ENCODE measurements around the gene COL1A1.
A peak's percentile ranks its signal among the peaks of the same experiment; 100 is the strongest.

COL1A1 gene

GRCh38 chr17:50199803-50200456 lies 1.5 kb downstream of the COL1A1 start:
- DNase-seq (ENCODE audit: low read depth, low spot score) = no peak
- H3K27ac ChIP-seq (ENCODE audit: low read length) = no peak overlapping the region
- no peaks in the 10 kb centered on the region; the same call in 1 of the 2 replicates for H3K27me3 ChIP-seq (ENCODE audit: control insufficient read depth, insufficient read depth, low read length)
- H3K9me3 ChIP-seq (ENCODE audit: control insufficient read depth, insufficient read depth, low read length) = no peaks in the 10 kb centered on the region
- no CpG with 5 or more reads among the region's 36 CpGs for WGBS (ENCODE audit: insufficient coverage, insufficient read length)
- H3K36me3 ChIP-seq (ENCODE audit: control insufficient read depth, insufficient read depth, low read length) = peaks cover 14% of the 10 kb centered on the region; the same call in 1 of the 2 replicates
- peak overlapping the region; percentile 50; the same call in 1 of the 2 replicates for H3K4me3 ChIP-seq (ENCODE audit: low read length)
- no peaks in the 10 kb centered on the region; the same call in 1 of the 2 replicates for H3K4me1 ChIP-seq (ENCODE audit: control insufficient read depth, insufficient read depth, low read length)

GRCh38 chr17:50199211-50199802 lies 2.1 kb downstream of the COL1A1 start:
- H3K27me3 ChIP-seq (ENCODE audit: control insufficient read depth, insufficient read depth, low read length) = no peaks in the 10 kb centered on the region; the same call in 1 of the 2 replicates

GRCh38 chr17:50198026-50198669 lies 3.3 kb downstream of the COL1A1 start:
- H3K4me1 ChIP-seq (ENCODE audit: control insufficient read depth, insufficient read depth, low read length) = no peaks in the 10 kb centered on the region; the same call in 1 of the 2 replicates
- no peak overlapping the region for H3K4me3 ChIP-seq (ENCODE audit: low read length)
- WGBS (ENCODE audit: insufficient coverage, insufficient read length) = no CpG with 5 or more reads among the region's 7 CpGs
- no peak overlapping the region for H3K27ac ChIP-seq (ENCODE audit: low read length)
- H3K9me3 ChIP-seq (ENCODE audit: control insufficient read depth, insufficient read depth, low read length) = no peaks in the 10 kb centered on the region
- peaks cover 20% of the 10 kb centered on the region; the same call in 1 of the 2 replicates for H3K36me3 ChIP-seq (ENCODE audit: control insufficient read depth, insufficient read depth, low read length)
- H3K27me3 ChIP-seq (ENCODE audit: control insufficient read depth, insufficient read depth, low read length) = no peaks in the 10 kb centered on the region; the same call in 1 of the 2 replicates
- no peak for DNase-seq (ENCODE audit: low read depth, low spot score)

More at GRCh38 chr17:50199211-50199802, 2.1 kb downstream of the COL1A1 start:
- Histone ChIP-seq H3K36me3 (ENCODE audit: control insufficient read depth, insufficient read depth, low read length) (peaks cover 17% of the 10 kb centered on the region; the same call in 1 of the 2 replicates), H3K4me1 (ENCODE audit: control insufficient read depth, insufficient read depth, low read length) (no peaks in the 10 kb centered on the region; the same call in 1 of the 2 replicates), H3K4me3 (ENCODE audit: low read length) (peak overlapping the region; percentile 50; the same call in 1 of the 2 replicates), H3K9me3 (ENCODE audit: control insufficient read depth, insufficient read depth, low read length) (no peaks in the 10 kb centered on the region), H3K27ac (ENCODE audit: low read length) (no peak overlapping the region)
- no peak for DNase-seq (ENCODE audit: low read depth, low spot score)
- no CpG with 5 or more reads among the region's 41 CpGs for WGBS (ENCODE audit: insufficient coverage, insufficient read length)

- WGBS (ENCODE audit: insufficient coverage, insufficient read length) = no CpG with 5 or more reads among the region's 6 CpGs
- Histone ChIP-seq H3K36me3 (ENCODE audit: control insufficient read depth, insufficient read depth, low read length) (peaks cover 25% of the 10 kb centered on the region; the same call in 1 of the 2 replicates), H3K4me3 (ENCODE audit: low read length) (no peak overlapping the region), H3K27ac (ENCODE audit: low read length) (no peak overlapping the region), H3K4me1 (ENCODE audit: control insufficient read depth, insufficient read depth, low read length) (no peaks in the 10 kb centered on the region; the same call in 1 of the 2 replicates), H3K9me3 (ENCODE audit: control insufficient read depth, insufficient read depth, low read length) (no peaks in the 10 kb centered on the region), H3K27me3 (ENCODE audit: control insufficient read depth, insufficient read depth, low read length) (no peaks in the 10 kb centered on the region)
- DNase-seq (ENCODE audit: low read depth, low spot score) = no peak
Measured at GRCh38 chr17:50196826-50197225, 4.6 kb downstream of the COL1A1 start.

- H3K4me1 ChIP-seq (ENCODE audit: control insufficient read depth, insufficient read depth, low read length) = no peaks in the 10 kb centered on the region
- no peaks in the 10 kb centered on the region for H3K9me3 ChIP-seq (ENCODE audit: control insufficient read depth, insufficient read depth, low read length)
- no peaks in the 10 kb centered on the region for H3K27me3 ChIP-seq (ENCODE audit: control insufficient read depth, insufficient read depth, low read length)
- DNase-seq (ENCODE audit: low read depth, low spot score) = no peak
- H3K4me3 ChIP-seq (ENCODE audit: low read length) = no peak overlapping the region
- no CpG with 5 or more reads among the region's 5 CpGs for WGBS (ENCODE audit: insufficient coverage, insufficient read length)
- peaks cover 32% of the 10 kb centered on the region; the same call in 1 of the 2 replicates for H3K36me3 ChIP-seq (ENCODE audit: control insufficient read depth, insufficient read depth, low read length)
- no peak overlapping the region for H3K27ac ChIP-seq (ENCODE audit: low read length)
Measured at GRCh38 chr17:50196036-50196435, 5.4 kb downstream of the COL1A1 start.

GRCh38 chr17:50194934-50195865 lies 6.2 kb downstream of the COL1A1 start:
- no CpG with 5 or more reads among the region's 17 CpGs for WGBS (ENCODE audit: insufficient coverage, insufficient read length)
- Histone ChIP-seq H3K27me3 (ENCODE audit: control insufficient read depth, insufficient read depth, low read length) (no peaks in the 10 kb centered on the region), H3K4me3 (ENCODE audit: low read length) (no peak overlapping the region), H3K27ac (ENCODE audit: low read length) (no peak overlapping the region), H3K9me3 (ENCODE audit: control insufficient read depth, insufficient read depth, low read length) (no peaks in the 10 kb centered on the region), H3K36me3 (ENCODE audit: control insufficient read depth, insufficient read depth, low read length) (peaks cover 36% of the 10 kb centered on the region; the same call in 1 of the 2 replicates), H3K4me1 (ENCODE audit: control insufficient read depth, insufficient read depth, low read length) (no peaks in the 10 kb centered on the region)
- DNase-seq (ENCODE audit: low read depth, low spot score) = no peak

- no peaks in the 10 kb centered on the region for H3K9me3 ChIP-seq (ENCODE audit: control insufficient read depth, insufficient read depth, low read length)
- no peak overlapping the region for H3K27ac ChIP-seq (ENCODE audit: low read length)
- DNase-seq (ENCODE audit: low read depth, low spot score) = no peak
- no peaks in the 10 kb centered on the region for H3K4me1 ChIP-seq (ENCODE audit: control insufficient read depth, insufficient read depth, low read length)
- peaks cover 36% of the 10 kb centered on the region; the same call in 1 of the 2 replicates for H3K36me3 ChIP-seq (ENCODE audit: control insufficient read depth, insufficient read depth, low read length)
- no peak overlapping the region for H3K4me3 ChIP-seq (ENCODE audit: low read length)
- no CpG with 5 or more reads among the region's 25 CpGs for WGBS (ENCODE audit: insufficient coverage, insufficient read length)
- no peaks in the 10 kb centered on the region for H3K27me3 ChIP-seq (ENCODE audit: control insufficient read depth, insufficient read depth, low read length)
Measured at GRCh38 chr17:50194140-50194933, 7.1 kb downstream of the COL1A1 start.

GRCh38 chr17:50192618-50193291 lies 8.7 kb downstream of the COL1A1 start:
- no peak for DNase-seq (ENCODE audit: low read depth, low spot score)
- H3K4me1 ChIP-seq (ENCODE audit: control insufficient read depth, insufficient read depth, low read length) = no peaks in the 10 kb centered on the region
- WGBS (ENCODE audit: insufficient coverage, insufficient read length) = no CpG with 5 or more reads among the region's 16 CpGs
- H3K9me3 ChIP-seq (ENCODE audit: control insufficient read depth, insufficient read depth, low read length) = no peaks in the 10 kb centered on the region
- peaks cover 48% of the 10 kb centered on the region; the same call in 1 of the 2 replicates for H3K36me3 ChIP-seq (ENCODE audit: control insufficient read depth, insufficient read depth, low read length)
- no peak overlapping the region for H3K27ac ChIP-seq (ENCODE audit: low read length)
- H3K4me3 ChIP-seq (ENCODE audit: low read length) = no peak overlapping the region
- H3K27me3 ChIP-seq (ENCODE audit: control insufficient read depth, insufficient read depth, low read length) = no peaks in the 10 kb centered on the region

GRCh38 chr17:50192144-50192617 lies 9.2 kb downstream of the COL1A1 start:
- WGBS (ENCODE audit: insufficient coverage, insufficient read length) = no CpG with 5 or more reads among the region's 4 CpGs
- H3K27ac ChIP-seq (ENCODE audit: low read length) = no peak overlapping the region
- H3K9me3 ChIP-seq (ENCODE audit: control insufficient read depth, insufficient read depth, low read length) = no peaks in the 10 kb centered on the region
- H3K4me1 ChIP-seq (ENCODE audit: control insufficient read depth, insufficient read depth, low read length) = no peaks in the 10 kb centered on the region
- no peaks in the 10 kb centered on the region for H3K27me3 ChIP-seq (ENCODE audit: control insufficient read depth, insufficient read depth, low read length)
- H3K36me3 ChIP-seq (ENCODE audit: control insufficient read depth, insufficient read depth, low read length) = peaks cover 49% of the 10 kb centered on the region; the same call in 1 of the 2 replicates
- no peak overlapping the region for H3K4me3 ChIP-seq (ENCODE audit: low read length)
- no peak for DNase-seq (ENCODE audit: low read depth, low spot score)

Measured in iPS DF 6.9 (cell line).